Bone marrow (tissue), 2 donors: ENCODE results near the gene DOCK4.
"Not testable (repeated sequence)": the region's sequence is repeated elsewhere in the genome, so short reads cannot be mapped to it uniquely, and the experiment has no call there.

Source experiments
- DNase-seq, 2 donors: peaks; one replicate each; lab custom pipeline; 2025; lab: John Stamatoyannopoulos, UW

Gene DOCK4

DNA sequence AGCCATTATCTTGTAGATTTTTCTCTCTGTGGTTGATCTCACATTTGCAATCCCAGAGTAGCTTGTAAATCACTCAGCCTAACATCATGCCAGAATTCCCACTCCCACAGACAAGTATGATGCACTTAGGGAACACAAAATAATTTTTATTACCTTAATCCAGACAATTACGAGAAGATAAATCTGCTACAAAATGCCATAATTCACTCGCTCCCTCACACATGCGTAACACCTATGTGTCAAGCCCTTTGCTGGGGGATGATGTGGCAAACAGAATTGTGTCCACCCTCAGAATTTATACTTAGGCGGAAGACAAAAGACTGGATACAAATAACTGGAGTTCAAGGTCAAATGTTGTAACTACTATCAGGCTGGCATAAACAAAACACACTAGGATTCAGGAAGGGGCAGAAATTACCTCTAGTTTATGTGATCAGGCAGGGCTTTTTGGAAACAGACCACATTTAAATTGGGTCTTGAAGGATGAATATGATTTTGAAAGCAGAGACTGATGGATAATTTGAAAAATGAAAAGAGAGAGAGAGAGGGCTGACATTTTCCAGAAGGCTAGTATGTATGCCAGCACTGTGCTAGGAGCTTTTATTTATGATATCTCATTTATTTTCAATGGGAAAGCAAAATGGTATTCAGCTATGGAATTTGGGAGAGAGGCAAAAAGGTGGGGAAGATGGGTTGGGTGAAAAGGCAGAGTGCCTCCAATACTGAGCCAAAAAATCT is 69.8 kb downstream of the DOCK4 start:
- DNase-seq = no peak

DNA sequence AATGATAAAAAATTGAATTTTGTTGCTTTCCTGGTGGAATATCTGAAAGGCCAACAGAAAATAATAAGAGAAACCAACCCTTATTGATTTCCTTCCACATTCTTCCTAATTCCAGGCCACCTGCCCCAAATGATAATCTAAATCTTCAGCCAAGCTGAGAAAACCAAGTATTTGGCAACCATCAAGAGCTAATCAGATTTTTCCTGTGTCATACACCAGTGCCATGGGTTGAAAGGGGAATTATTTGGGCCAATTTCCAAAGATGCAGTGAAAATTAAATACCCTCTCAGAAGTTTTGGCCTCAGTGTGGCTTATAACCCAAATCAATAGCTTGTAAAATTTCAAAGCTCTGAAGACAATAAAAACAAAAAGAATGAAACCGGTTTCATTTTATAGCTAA is 70.4 kb downstream of the DOCK4 start:
- DNase-seq = no peak

DNA sequence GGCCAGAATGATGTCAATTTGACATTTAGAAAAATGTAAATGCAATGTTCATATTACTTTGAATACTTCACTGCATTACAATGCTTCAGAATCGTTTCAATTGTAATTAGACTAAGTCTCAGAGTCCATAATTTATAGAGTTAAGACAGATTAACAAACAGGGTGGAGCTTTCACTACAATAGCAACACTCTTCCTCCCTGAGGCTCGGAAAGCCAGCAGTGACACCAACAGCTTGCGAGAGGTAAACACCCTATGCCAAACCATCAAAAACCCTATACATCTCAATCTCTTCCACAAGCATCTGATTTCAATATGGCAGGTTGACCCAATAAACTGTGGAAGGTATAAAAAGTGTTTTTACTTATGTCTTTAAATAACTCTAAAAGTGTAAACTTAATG is 72.2 kb downstream of the DOCK4 start:
- DNase-seq = no peak

DNA sequence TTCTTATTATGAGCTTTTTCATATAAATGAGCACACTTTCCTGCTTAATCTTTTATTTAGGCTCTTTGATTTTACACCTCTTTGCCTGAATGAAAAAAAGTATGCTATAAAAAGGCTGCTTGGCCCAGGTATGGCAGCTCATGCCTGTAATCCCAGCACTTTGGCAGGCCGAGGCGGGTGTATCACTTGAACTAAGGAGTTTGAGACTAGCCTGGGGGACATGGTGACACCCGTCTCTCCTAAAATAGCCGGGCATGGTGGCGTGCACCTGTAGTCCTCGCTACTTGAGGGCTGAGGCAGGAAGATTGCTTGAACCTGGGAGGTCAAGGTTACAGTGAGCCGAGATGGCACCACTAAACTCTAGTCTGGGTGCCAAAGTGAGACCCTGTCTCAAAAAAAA is 72.9 kb downstream of the DOCK4 start:
- no peak for DNase-seq

DNA sequence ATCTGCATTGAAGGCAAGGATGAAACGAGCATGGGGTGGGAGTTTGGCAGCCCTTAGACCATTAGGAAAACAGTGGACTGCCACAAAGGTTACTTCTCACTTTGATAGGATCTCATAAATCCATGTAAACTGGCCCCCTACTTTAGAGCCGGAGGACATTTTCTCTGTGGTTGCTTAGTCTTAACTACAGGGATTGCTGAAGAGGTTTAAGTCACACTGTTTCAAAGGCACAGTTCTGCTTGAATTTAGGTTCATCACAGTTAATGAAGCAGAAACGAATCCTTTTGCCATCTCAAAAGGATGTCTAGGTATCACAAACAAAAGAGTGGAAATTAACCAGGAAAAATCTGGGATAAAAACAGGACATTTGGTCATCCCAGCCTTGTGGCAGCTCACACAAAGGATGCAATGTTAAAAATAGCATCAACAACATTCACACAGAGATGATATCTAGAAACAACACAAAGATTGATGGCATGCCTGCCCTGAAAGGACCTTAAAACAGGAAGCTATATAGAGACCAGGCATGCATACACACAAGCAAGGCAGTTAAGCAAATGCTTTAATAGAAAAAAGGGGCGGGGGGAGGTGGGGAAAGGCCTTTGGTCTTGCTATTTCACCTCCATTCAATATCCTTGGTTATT is 74.0 kb downstream of the DOCK4 start:
- no peak for DNase-seq

DNA sequence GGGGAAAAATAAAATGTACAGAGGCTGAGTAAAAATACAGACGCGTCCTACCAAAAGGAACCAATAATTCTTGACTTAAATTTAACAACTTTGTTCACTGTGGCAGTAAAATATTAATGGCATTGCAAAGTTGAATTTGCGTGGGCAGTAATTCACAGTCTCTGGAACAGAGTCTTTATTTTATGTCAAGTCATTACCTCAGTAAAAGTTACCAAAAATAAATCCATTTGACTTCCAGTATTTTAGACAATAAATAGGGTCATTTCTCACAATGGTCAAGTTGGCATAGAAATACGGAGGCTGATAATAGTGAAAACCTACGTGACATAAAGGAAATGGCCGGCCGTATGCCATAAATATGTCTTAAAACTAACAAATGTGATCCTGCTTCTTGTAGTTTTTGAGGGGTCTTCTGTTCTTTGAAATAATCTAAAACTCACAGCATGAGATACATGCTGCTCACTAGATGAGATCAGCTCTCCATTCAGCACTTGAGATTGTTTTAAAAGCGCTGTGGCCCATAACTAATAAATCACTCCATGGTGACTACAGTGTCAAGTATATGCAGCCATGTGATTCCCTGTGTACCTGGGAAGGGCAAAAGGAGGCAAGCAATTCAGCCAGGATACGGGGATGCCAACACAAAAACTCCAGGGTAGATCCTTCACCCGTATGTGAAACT is 75.3 kb downstream of the DOCK4 start:
- DNase-seq = no peak

DNA sequence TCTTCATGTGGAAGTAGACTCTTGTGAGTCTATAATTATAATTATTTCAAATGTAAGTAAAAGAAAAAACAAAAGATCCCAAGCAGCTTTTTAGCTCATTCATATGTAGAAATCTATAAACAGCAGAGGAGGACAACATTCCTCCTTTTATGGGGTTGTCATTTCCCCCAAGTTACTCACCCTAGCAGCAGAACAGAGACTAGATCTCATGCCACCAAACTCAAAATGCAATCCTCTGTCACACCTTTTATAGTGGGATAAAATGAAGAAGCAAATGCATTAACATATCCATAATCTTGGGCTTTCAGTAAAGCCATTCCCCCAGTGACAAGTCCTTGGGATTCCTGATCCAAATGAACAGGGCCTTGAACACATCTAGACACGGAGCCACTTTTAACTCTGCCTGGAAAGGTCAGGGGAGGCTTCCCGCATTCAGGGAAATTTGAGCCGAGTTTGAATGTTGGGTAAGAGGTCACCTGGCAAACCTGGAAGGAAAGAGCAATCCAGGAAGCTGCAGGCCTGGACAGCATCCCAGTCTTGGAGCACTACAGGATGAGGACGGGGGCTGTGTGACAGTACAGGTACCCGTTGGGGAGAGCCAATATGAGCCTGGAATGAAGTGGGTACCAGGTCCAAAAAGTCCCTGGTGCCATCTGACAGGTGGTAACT is 76.4 kb downstream of the DOCK4 start:
- DNase-seq = no peak

DNA sequence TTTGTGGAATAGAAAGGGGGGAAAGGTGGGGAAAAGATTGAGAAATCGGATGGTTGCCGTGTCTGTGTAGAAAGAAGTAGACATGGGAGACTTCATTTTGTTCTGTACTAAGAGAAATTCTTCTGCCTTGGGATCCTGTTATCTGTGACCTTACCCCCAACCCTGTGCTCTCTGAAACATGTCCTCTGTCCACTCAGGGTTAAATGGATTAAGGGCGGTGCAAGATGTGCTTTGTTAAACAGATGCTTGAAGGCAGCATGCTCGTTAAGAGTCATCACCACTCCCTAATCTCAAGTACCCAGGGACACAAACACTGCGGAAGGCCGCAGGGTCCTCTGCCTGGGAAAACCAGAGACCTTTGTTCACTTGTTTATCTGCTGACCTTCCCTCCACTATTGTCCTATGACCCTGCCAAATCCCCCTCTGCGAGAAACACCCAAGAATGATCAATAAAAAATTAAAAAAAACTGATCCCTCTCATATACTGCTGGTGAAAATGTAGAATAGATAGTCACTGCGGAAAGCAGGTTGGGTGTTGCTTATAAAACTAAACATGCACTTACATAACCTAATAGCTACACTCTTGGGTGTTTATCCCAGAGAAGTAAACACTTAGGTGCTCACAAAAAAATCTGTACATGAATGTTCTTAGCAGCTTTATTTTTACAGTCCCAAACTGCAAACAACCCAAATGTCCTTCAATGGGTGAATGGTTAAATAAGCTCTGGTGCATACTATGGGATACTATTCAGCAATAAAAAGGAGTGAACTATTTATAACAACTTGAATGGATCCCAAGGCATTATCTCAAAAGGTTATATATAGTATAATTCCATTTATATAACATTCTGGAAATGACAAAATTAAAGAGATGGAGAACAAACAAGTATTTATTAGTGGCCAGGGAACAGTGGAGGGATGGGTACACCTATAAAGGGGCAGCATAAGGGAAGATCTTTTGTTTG is 77.5 kb downstream of the DOCK4 start:
- DNase-seq = not testable (repeated sequence)

DNA sequence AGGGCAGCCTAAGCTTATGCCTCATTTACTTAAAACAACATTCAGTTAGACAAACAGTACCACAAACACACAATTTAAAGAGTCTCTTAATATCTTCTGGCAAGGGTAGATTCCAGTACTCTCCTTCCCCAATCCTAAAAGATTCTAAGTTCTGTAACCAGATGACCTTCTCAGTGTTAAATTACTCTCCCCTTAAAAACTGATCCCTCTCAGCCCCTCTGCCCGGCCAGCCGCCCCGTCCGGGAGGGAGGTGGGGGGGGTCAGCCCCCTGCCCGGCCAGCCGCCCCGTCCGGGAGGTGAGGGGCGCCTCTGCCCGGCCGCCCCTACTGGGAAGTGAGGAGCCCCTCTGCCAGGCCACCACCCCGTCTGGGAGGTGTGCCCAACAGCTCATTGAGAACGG is 78.2 kb downstream of the DOCK4 start:
- not testable (repeated sequence) for DNase-seq

DNA sequence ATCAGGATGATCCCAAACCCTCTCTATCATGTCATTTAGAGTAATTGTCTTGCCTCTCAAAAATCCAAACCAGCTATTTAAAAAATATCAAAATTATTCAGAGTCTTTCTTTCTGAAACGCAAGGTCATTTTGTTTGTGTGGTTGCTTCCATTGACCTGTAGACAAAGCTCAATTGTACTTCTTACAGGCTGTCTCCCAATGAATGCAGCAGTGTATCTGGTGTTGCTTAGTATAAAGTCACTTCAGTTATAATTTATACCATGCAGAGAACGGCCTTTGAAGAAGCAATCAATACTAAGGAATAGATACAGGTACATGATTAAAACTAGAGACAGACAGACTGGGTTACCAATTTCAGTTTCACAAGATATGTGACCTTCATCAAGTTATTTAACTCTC is 80.9 kb downstream of the DOCK4 start:
- no peak for DNase-seq

DNA sequence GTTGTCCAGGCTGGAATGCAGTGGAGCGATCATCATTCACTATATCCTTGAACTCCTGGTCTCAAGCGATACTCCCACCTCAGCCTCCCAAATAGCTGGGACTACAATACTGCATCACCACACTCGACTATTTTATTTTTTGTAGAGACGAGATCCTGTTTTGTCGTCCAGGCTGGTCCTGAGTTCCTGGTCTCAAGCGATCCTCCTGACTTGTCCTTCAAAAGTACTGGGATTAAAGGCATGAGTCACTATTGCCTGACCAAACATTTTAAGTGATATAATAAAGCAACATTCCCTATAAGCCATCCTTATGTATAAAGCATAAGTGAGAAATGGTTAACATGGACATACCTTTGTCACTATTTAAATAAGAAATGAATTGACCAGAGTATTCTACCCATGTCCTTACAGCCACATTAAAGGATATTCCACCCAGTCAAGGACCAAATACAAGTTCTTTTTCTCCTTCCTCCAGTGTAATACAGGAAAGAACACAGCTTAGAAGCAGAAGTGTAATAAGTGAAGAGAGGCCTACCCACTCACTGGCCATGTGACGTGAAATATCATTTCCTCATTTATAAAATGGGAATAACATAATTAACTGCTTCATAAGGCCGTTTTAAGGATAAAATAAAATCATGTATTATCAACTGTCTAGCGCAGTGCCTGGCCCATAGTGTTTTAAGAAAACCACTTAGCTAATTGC is 82.0 kb downstream of the DOCK4 start:
- DNase-seq = no peak

DNA sequence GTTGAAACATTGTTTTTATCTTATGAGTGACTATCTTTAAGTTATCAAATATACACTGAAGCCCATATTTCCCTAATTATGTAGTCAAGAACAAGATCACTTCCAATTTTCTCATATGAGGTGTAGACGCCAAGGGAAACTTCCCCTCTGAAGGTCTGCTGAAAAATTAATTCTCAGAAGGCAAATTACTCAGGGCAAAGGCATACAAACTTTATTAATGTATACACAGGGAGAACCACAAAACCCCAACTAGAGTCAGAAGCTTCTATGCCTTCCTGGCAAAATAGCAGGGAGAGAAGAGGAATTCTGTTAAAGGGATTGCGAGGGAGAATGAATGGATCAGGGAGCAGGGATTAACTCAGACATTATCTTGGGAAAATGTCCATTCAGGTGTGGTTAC is 83.4 kb downstream of the DOCK4 start:
- DNase-seq = no peak

DNA sequence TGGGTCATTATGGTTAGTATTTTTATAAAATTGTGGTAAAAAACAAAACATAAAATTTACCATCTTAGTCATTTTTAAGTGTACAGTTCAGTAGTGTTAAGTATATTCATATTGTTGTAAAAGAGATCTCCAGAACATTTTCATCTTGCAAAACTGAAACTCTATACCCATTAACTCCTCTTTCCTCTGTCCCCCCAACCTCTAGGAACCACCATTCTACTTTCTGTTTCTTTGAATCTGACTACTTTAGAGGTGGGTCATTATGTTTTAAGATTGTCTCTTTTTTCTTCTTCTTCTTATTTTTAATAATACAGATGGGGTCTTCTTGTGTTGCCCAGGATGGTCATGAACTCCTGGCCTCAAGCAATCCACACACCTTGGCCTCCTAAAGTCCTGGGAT is 84.1 kb downstream of the DOCK4 start:
- DNase-seq = no peak

DNA sequence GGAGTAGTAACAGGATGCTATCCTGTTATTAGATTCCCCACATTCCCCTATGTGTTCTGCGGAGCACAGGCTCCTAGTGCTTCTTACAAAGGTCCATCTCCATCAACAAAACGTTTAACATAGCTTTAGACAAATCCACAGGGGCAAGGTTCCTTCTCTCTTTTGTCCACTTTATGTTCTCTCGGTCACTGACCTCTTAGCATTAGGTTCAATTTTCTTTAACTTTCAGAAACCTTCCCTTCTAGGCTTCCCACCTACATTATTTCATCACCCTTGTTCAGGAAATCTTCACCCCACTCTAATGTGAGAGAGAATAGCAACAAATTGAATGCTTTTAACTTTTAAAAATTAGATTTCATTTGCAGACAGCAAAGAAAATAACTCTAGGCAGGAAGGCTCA is 84.9 kb downstream of the DOCK4 start:
- no peak for DNase-seq

DNA sequence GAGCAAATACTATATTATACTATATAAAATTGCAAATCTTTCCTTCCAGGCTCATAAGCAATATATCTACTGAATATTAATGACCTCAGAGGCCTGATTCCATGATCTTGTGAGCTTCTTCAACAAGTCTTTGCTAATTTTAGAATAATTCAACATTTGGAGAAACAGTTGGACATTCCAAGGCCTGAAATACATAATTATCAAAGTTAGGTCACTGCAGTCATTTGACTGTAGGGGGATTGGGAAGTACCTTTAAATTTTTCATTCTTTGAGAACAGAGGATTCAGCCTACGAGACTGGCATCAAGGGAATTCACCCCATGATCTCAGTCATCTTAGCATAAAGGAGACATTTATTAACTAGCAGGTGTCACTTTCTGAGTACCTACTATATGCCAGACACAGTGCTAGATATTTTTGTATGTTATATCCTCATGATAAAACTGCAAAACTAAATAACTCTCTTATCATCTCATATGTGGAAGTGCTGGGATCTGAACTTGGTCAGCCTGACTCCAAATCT is 85.4 kb downstream of the DOCK4 start:
- DNase-seq = no peak

DNA sequence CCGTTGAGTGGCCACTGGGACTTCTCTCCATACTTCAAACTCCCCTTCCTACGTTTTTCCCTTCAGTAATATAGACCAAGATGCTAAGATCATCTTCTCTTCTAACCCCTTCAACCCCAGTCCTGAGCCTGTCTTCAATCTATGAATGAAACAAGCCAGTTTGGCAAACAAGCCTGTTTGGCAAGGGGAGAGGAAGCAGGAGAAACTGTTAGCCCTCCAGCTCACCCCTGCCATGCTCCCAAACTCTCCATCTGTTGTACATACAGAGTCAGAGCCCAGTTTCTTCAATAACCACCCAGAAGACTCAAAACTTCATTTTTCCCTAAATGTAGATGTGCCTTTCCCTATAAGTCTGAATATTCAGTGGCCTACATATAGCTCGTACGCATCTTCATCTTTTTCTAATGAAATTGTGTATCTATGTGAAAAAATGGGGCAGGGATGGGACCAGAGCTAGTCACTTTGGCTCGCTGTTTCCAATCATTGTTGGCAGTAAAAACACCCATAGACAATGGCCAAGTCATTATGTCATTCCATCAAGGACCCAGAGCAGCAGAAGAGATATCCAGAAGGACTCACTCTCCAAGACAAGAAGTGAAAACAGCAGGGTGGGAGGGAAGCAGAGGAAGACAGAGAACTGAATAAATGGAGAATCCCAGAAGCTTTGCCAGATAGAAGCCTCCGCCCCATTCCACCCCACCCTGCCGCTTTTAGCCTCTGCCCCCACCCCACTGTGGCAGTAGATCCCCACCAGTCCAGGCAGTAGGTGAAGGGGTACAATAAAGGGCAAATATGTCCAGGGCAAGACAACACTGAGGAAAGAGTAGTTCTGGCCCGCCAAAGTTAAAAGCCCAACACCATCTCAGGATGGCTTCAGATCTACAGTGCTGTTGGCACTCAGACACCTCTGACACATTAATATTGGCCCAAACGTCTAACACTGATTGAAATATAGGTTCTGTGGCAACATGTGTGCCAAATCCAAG is 87.3 kb downstream of the DOCK4 start:
- DNase-seq = no peak

DNA sequence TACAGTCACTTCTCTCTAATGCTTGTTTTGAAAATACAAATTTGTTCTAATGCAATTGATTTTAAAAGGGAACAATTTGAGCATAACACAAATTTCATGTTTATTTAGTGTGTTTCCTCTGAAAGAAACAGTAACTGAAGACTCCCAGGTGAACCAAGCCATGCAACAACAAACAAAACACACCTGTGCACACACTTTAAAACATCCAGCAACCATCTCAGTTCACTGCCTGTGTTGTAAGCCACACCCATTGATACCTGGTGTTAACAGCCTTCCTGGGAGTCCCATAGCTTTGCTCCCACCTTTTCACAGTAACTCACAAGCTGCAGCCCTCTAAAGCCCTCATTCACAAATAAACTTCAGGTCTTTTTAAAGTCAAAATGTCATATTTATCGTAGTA is 89.3 kb downstream of the DOCK4 start:
- no peak for DNase-seq

DNA sequence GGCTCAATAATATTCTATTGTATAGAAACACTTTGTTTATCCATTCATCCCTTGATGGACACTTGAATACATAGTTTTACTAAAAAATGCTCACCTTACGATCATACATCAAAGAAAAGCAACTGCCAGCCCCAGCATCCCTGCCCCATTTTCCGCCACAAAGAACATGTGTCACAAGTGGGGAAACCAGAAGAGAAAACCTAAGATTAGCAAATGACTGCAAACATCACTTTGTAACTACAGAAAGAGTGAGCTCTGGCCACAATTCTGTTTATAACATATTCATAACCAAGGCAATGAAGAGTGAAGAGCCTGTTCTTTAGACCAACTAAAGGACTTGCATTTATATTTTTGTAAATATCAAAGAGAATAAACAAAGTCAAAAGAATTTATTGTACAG is 89.8 kb downstream of the DOCK4 start:
- no peak for DNase-seq

DNA sequence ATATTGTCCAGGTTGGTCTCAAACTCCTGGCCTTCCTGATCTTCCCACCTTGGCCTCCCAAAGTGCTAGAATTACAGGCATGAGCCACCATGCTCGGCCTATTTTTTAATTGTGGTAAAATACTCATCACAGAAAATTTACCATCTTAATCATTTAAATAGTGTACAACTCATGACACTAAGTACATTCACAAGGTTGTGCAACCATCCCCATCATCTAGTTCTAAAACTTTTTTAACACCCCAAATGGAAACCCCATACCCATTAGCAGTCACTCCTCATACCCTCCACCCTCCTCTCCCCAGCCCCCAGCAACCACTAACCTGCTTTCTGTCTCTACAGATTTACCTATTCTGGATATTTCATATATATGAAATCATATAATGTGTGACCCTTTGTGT is 90.3 kb downstream of the DOCK4 start:
- no peak for DNase-seq
